ENCODE results near the gene MYT1. TPM values are rescaled to one million over a fixed set of nuclear protein-coding genes. Genes with fewer than 3 reads are reported as not detected.
"Not testable (repeated sequence)": the region's sequence is repeated elsewhere in the genome, so short reads cannot be mapped to it uniquely, and the experiment has no call there.

MYT1 gene
- total and polyA plus RNA-seq, 9 of the 15 experiments (the other 6 are each of a cell fraction or from before 2014, with no cell fraction given), result 0.02 to 0.12 (median 0.06) TPM; not detected in 4

- TF ChIP-seq ZBTB49 (CRISPR knock-in tag; IDR thresholded peaks at IDR 0.05; ENCODE audit: borderline replicate concordance), result 0 out of 2 replicates have a peak, but pooled peaks have one; percentile 38
- TF ChIP-seq CREB1 (IDR thresholded peaks at IDR 0.05); JUN (CRISPR knock-in tag; IDR thresholded peaks at IDR 0.05; ENCODE audit: borderline replicate concordance): not testable (repeated sequence)
- TF ChIP-seq CREB1 (CRISPR knock-in tag; IDR thresholded peaks at IDR 0.05), result peak; percentile 70
- peak; percentile 69; the same call in 1 of the 2 replicates for TF ChIP-seq JUN (IDR thresholded peaks at IDR 0.05; ENCODE audit: borderline replicate concordance, low read depth, low read length)
Measured at GRCh38 chr20:64285579-64286446, 121.6 kb downstream of the MYT1 start (continued).
